Skeletal muscle cell (primary cell): ENCODE measurements around the gene MRPS12.
"Not testable (repeated sequence)": the region's sequence is repeated elsewhere in the genome, so short reads cannot be mapped to it uniquely, and the experiment has no call there.

ENCODE experiments used
- DNase-seq: peaks from one replicate; pipeline ENCODE4 v3.0.0-alpha.2; 2010; ENCODE audit warnings: low read depth
- H3K4me3 ChIP-seq: 2 replicates; pipeline ENCODE4 v1.5.1; 2011; ENCODE audit warnings: low read depth, mild to moderate bottlenecking, control low read depth, low read length, moderate library complexity

MRPS12 gene

GRCh38 chr19:38966149-38966548 lies 35.4 kb downstream of the MRPS12 start:
- not testable (repeated sequence) for H3K4me3 ChIP-seq, DNase-seq

- H3K4me3 ChIP-seq, result no peak overlapping the region
- DNase-seq, result no peak
Observed at GRCh38 chr19:38970664-38971532, 40.2 kb downstream of the MRPS12 start.

- DNase-seq, result no peak
Observed at GRCh38 chr19:38971672-38972071, 40.9 kb downstream of the MRPS12 start.

DNA sequence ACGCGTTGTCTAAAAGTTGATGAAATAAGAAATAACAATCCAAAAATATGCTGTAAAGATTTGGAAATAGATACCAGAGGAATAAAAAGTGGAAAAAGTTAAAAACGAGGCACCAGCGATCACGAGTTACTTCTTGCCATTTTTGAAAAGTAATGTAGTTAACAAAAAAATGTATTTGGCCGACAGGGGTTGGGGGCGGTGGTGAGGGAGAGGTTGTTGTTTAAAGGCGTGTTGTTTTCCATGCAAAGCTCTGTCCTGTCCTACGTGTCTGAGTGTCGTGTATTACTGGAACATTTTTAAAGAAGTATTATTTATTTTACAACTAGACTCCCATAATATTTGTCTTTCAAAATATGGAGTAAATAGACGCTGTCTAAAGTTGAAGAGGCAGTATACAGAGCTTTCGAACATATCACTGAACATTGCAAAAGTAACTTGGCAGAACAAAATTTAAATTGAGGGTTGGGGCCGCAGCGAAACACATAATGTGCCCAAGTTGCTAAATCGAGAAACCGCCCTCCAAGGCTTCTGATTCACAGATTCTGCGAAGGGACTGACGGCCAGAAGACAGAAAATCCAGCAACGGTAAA lies 44.0 kb downstream of the MRPS12 start:
- no peak for DNase-seq
- H3K4me3 ChIP-seq, result peak overlapping the region; percentile 66

More at GRCh38 chr19:38971672-38972071, 40.9 kb downstream of the MRPS12 start:
- H3K4me3 ChIP-seq, result no peak overlapping the region

GRCh38 chr19:38975214-38975860 lies 44.6 kb downstream of the MRPS12 start, which contains the start of gene FBXO17:
TSS of gene FBXO17 (minus strand) at chr19:38975742. CDS start at chr19:38950319, 25,423 bp downstream.
- H3K4me3 ChIP-seq, result peak within 1 kb of the TSS; percentile 66
- DNase-seq, result no peak

GRCh38 chr19:38975861-38976271 lies 45.1 kb downstream of the MRPS12 start:
- DNase-seq, result no peak
- H3K4me3 ChIP-seq, result peak overlapping the region; percentile 66

GRCh38 chr19:38977445-38978325 lies 46.9 kb downstream of the MRPS12 start:
- H3K4me3 ChIP-seq, result no peak overlapping the region
- no peak for DNase-seq

DNA sequence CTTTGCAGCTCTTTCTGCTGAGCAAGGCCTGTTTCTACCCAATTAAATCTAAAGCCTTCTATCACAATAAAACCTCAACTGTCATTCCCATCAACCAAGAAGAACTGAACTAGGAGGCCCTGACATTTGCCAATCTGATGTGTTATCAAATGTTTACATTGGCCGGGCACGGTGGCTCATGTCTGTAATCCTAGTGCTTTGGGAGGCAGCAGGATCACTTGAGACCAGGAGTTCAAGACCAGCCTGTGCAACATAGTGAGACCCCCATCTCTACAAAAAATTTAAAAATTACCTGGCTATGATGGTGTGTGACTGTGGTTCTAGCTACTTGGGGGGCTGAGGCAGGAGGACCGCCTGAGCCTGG lies 47.6 kb downstream of the MRPS12 start:
- DNase-seq, result no peak
- no peak overlapping the region for H3K4me3 ChIP-seq

DNA sequence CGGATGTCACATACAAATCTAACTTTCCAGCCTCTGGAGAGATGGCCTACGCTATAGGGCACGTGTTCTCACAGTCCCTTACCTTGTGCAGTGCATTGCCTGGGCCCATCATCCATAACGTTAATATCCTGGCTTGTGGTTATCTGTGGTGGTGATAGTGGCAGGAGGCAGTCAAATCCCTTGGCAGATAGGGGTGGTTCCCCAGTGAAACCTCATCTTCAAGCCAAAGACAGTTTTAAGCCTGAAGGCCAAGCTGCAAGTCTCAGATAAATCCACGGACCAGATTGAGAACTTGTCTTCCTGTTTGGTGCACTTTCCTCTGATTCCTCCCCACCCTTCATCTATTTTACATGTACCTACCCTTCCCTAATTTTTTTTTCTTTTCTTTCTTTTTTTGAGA lies 49.1 kb downstream of the MRPS12 start:
- no peak overlapping the region for H3K4me3 ChIP-seq
- no peak for DNase-seq

DNA sequence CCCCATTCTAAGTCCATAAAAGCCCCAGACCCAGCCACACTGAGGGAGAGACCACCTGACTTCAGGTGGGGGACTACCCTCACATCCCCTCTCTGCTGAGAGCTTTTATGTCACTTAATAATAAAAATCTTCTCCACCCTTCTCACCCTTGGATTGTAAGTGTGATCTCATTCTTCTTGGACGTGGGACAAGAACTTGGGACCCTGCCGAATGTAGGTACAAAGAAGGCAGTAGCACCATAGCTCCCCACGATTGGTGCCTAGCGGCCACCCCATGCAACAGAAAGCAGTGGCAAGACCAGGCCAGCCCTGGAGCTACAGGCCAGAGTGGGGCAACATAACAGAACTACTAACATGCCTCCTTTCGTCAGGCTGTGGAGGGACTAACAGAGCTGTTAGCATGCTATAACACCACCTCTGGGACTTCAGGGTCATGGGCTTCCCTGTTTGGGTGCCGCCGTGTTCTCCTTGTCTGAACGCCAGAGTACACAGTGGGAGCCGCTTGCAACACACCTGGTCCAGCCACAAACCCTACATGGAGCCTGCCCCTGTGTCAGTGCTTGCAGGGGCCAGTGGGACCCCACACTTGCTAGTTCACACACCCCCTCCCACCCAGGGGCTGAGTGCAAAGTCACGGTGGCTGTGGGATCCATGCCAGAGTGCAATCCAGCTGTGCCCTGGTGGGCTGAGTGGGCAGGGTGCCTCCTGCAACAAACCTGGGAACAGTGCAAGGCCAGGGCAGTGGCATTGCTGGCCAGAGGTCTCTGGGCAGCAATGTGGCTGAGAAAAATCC lies 50.0 kb downstream of the MRPS12 start:
- no peak for DNase-seq
- H3K4me3 ChIP-seq, result no peak overlapping the region
